HTERT RPE-1 (cell line): Measurements from ENCODE around the gene ADORA1.

Experiments used
- in situ Hi-C: fragments of 300-500 bp; cut with MboI; formaldehyde crosslinking; loops from 4 replicates; pipeline ENCODE4 v1.14.3; 2020; ENCODE audit warnings: low sequenced_read_pairs

Gene ADORA1

GRCh38 chr1:203185585-203185984, 58.1 kb downstream of the ADORA1 start:
- in situ Hi-C loops, result no loop called here

GRCh38 chr1:203186091-203186445, 58.5 kb downstream of the ADORA1 start:
- in situ Hi-C loops, result no loop called here

GRCh38 chr1:203186446-203187303, 59.1 kb downstream of the ADORA1 start, which contains the start of gene CHI3L1:
Gene CHI3L1 (minus strand): TSS chr1:203186704. CDS start chr1:203186623, 81 bp downstream.
- in situ Hi-C loops, result no loop called here

DNA sequence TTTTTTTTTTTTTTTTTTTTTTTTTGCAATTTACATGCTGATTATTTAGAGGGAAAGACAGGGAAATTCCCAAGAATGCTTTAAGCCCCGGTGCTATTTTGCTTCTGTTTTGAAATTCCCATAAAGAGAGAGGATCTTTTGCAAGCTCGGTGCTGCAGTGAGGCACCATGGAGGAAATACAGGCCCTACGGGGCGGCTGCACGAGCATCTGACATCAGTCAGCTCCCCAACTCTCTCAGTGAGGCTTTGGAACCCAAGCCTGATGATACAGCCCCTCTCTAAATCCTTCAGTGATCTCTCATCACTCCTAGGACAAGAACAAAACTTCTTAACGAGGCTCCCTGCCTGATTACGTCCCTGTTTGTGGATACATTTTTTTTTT, 59.8 kb downstream of the ADORA1 start:
- in situ Hi-C loops, result no loop called here

- in situ Hi-C loops, result no loop called here
Observed at GRCh38 chr1:203187689-203188264, 60.3 kb downstream of the ADORA1 start.

DNA sequence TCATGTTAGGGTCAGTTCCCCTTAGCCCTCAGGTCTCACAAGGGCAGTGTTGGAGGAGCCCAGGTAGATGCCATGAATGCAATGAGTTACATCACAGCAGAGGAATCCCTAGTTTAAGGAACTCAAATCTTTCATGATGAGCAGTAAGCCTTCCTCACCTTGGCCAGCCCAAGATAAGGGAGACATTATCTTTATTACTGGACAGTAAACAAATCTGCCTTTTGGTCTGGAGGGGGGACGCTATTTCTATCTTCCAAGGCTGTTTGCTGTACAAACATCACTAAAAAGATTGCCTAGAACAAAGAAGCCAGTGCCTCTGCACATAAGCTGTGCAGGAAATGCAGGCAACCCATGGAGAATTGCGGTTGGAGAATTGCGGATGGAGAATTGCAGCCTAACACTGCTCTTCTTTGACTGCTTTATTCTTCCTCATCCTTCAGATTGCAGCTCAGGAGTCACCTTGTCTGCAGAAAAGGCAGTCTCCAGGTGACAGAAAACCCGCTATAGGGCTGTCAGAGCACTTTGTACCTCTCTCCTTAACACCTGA, 61.2 kb downstream of the ADORA1 start:
- in situ Hi-C loops, result no loop called here

DNA sequence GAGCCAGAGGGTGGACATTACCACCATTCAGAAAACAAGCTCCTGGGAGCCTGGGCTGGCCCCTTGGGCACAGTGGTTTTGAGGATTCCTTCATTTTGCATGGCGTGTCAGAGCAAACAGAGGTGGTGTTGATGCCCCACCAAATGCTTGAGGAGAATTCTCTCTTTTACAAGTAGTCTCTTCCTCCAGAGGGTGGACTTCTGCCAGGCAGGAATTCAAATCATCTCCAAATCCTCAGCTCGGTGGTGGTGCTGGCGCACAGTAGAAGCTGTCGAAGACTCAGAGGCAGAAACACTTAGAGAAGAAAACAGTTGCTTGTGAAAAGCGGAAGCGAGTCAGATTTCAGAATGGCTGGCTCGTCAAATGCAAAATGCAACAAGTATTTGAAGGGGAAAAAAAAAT, 62.4 kb downstream of the ADORA1 start:
- in situ Hi-C loops, result no loop called here

- in situ Hi-C loops, result no loop called here
Observed at GRCh38 chr1:203190949-203191348, 63.4 kb downstream of the ADORA1 start.

DNA sequence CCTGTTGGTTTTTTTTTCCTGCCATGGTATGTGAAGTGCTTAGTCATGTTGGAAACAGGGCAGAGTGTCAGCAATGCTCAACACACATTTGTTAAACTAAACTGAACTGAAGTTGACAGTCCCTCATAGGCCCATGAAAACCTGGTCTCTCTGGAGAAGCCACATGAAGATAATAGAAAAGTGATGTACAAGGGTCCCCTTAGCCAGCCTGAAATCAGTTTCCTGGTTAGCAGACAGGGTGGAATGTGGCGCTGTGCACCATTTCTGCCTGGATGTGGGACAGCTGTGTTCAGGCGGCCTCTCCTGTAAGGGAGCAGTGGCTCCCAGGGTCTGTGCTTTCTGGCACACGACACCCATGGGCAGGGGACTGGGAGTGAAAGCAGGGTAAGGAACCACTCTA, 68.8 kb downstream of the ADORA1 start:
- in situ Hi-C loops, result no loop called here

- in situ Hi-C loops, result no loop called here
Observed at GRCh38 chr1:203197625-203198024, 70.1 kb downstream of the ADORA1 start.

DNA sequence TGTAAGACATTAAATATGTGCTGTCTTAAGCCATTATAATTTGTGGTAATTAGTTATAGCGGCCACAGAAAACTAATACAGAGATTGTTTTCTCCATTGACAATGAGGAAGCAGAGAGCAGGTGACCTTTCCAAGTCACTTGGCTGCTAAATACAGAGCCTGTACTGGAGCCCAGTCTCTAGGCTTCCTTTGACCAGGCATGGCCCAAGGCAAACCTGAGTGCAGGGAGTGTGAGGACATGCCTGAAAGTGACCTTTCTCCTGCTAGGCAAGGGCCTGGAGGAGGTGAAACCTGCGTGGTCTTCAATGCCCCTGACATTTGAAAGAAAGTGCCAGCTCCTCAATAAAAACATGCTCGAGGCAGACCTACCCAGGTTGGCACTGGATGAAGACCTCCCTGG, 71.5 kb downstream of the ADORA1 start:
- in situ Hi-C loops, result no loop called here

- in situ Hi-C loops, result no loop called here
Observed at GRCh38 chr1:203199481-203199815, 71.9 kb downstream of the ADORA1 start.

DNA sequence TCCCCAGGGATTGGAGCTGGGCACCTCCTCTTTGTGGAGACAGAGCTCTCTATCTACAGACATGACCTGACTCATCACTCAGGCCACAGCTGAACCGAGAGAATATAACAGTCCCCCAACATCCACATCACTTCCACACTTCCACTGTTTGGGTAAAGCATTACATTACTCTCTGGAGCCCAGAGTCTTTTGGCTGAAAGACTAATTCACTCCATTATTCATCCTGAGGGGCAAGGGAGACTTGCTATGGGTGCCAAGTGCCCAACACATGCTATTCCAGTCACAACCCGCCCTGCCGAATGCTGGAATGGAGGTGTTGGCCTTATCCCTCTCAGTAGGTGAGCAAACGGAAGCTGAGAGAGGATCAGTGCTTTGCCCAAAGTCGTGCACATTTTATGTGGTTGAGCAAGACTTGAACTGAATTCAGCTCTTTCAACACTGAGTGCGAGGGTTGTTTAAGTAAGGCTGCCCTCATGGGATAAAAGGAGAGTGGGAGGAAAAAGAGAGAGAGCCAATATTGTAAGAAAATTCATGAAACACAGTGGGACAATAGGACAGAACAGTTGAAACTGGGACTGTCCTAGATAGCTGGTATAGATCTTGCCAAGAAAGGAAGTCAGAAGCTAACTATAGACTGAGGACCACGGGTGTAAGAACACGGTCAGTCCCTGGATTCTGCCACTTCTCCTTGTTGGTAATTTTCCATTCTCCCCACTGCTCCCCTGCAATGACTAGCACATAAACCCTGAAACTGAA, 72.5 kb downstream of the ADORA1 start:
- in situ Hi-C loops, result no loop called here

GRCh38 chr1:203200916-203201315, 73.4 kb downstream of the ADORA1 start:
- in situ Hi-C loops, result no loop called here

DNA sequence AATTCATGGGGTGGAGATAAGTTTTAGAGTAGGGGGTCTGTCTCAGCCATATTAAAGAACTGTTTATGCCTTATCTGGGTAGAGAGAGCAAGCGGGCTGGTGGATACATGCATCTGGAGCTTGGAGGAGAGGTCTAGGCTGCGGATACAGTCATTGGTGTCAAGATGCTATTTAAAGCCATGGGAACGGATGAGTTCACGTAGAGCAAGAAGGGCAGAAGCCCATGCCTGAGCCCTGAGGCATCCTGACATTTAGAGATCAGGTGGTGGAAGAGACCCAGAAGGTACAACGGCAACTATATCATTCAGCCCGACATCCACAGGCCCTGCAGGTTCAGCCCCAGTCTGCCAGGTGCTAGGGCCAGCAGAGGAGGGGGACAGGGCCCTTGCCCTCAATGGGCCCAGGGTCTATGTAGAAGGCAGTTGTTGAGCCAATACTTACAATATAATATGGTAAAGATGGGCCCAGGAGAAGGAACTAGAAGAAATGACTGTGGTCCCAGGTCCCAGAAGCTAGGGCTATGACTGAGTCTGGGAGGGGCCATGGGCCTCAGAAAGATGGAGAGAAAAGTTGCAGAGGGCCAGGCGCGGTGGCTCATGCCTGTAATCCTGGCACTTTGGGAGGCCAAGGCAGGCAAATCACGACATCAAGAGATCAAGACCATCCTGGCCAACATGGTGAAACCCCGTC, 74.1 kb downstream of the ADORA1 start:
- in situ Hi-C loops, result no loop called here

- in situ Hi-C loops, result no loop called here
Observed at GRCh38 chr1:203202431-203203245, 75.1 kb downstream of the ADORA1 start.

DNA sequence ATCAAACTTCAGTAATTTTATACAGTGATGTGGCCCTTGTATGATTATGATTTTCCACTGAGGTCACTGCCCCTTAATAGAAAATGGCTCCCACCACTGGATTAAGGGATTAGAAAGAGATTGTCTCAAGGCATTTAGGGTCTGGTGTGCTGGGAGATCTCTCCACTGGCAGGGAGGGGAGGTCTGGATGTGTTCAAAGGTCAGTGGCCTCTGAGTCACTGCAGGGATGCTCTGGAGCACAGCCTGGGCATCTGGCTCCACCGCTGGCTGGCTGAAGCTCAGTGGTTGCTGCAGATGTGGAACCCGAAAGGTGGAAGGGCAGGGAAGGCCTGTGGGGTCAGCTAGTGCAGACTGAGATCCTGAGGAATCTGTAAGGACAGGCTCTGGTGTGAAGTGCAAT, 77.2 kb downstream of the ADORA1 start:
- in situ Hi-C loops, result no loop called here

DNA sequence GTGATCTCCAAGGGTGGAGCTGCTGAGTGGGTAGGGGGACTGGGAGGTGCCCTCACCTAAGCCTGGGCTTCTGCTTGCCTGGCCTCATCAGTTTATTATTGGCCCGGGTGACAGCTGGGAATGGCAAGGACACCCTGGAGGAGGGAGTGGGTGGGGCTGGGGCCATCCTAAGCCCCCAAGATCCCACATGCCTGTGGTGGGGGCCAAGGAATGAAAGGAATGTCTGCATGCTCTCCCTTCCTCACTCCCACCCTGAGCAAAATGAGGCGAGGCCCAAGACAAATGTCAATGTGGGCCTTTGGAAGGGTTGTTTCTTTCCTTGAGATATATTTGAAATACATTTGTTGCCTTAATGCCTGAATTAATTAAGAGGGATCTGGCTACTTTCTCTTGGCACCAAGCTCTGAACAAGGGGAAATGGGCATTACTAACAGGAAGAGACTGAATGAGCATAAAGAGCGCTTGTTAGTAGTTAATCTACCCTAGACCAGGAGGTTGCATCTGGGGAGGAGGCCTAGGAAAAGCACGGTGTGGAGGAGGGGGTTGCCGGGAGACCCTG, 78.7 kb downstream of the ADORA1 start:
- in situ Hi-C loops, result no loop called here

- in situ Hi-C loops, result no loop called here
Observed at GRCh38 chr1:203207751-203208150, 80.2 kb downstream of the ADORA1 start.

DNA sequence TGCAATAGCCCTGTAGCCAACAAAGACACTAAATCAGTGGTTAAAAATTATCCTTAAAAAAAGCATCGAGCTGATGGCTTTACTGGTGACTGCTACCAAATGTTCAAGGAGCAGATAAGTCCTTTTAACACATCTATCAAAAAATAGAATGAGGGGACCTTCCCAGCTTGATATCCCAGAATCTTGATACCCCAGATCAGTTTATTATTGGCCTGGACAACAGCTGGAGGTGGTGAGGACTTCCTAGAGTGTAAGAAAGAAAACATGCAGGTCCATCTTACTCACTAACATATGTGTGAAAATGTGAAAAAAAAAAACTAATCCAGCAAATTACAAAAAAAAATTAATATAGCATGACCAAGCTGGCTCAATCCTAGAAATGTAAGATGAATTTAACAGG, 80.7 kb downstream of the ADORA1 start:
- in situ Hi-C loops, result no loop called here
